GM10266 (cell line): ENCODE data around the gene TAMALIN.
A peak's percentile ranks its signal among the peaks of the same experiment; 100 is the strongest.

Experiments used
- DNase-seq: peaks from one replicate; pipeline ENCODE4 v3.0.0; 2012; ENCODE audit errors: extremely low spot score
- TF ChIP-seq, protein P1 (sequence below): IDR thresholded peaks from 2 replicates; pipeline ENCODE4 v1.5.1; 2012; ENCODE audit warnings: mild to moderate bottlenecking, low read depth; ENCODE audit not compliant: control insufficient read depth, insufficient read depth; ENCODE audit errors: missing control alignments

The TAMALIN gene

DNA sequence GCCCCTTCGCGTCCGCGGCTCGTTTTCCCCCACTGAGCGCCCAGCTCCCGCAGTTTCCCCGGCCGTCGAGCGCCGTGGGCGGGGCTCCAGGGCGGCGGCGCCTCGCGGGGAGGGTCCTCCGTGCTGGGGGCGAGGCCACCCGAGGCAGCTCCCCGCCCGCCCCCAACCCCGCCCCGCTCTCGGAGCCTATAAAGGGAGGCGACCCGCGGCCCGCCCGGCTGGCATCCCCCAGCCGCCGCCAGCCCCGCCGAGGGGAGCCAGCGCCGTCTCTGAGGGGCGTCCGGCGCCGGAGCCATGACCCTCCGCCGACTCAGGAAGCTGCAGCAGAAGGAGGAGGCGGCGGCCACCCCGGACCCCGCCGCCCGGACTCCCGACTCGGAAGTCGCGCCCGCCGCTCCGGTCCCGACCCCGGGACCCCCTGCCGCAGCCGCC lies at the start of gene TAMALIN:
TSS of gene TAMALIN (plus strand) at position 221 of the 432 bp plus-strand sequence. CDS start at position 295, 74 bp downstream.
- peak; percentile 88 for DNase-seq
- TF ChIP-seq, protein P1, sequence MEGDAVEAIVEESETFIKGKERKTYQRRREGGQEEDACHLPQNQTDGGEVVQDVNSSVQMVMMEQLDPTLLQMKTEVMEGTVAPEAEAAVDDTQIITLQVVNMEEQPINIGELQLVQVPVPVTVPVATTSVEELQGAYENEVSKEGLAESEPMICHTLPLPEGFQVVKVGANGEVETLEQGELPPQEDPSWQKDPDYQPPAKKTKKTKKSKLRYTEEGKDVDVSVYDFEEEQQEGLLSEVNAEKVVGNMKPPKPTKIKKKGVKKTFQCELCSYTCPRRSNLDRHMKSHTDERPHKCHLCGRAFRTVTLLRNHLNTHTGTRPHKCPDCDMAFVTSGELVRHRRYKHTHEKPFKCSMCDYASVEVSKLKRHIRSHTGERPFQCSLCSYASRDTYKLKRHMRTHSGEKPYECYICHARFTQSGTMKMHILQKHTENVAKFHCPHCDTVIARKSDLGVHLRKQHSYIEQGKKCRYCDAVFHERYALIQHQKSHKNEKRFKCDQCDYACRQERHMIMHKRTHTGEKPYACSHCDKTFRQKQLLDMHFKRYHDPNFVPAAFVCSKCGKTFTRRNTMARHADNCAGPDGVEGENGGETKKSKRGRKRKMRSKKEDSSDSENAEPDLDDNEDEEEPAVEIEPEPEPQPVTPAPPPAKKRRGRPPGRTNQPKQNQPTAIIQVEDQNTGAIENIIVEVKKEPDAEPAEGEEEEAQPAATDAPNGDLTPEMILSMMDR, result no peak

DNA sequence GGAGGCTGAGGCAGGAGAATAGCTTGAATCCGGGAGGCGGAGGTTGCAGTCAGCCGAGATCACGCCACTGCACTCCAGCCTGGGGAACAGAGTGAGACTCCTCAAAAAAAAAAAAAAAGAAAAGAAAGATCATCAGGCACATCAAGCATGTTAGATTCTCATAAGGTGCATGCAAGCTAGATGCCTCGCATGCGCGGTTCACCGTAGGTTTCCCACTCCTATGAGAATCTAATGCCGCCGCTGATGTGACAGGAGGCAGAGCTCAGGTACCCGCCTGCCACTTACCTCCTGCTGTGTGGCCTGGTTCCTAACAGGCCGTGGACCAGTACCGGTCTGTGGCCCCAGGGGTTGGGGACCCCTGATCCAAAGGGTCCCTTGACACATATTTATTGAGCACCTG lies 48.2 kb upstream of the TAMALIN start:
- no peak for DNase-seq
- TF ChIP-seq, protein P1, result no peak

DNA sequence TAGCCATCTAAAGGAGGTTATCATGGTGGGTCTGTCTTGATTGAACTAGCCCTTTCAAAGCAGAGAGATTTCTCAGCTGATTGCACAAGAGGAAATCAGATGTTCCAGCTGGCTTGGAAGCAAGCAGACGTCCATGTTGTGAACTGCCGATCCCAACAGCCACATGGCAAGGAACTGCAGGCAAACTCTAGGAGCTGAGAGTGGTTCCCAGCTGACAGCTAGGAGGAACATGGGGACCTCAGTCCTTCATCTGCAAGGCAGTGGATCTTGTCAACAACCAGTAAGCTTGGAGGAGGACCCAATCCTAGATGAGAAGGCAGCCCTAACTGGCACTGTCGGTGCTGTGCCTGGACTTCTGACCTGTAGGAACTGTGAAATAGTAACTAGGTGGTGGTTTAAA lies 47.5 kb upstream of the TAMALIN start:
- no peak for DNase-seq
- TF ChIP-seq, protein P1, result no peak

DNA sequence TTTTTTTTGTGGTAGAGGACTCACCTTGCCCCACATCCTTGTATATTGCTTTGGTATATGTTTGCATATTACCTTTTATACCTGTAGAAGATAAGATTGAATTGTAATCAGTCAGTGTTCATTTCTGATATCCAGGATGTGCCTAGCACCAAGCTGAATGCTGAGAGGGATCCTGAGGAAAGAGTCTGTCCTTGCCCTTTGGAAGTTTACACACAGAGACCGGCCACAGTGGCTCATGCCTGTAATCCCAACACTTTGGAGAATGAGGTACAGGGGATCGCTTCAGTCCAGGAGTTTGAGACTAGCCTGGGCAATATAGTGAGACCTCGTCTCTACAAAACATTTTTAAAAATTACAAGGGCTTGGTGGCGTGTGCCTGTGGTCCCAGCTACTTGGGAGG lies 46.8 kb upstream of the TAMALIN start:
- TF ChIP-seq, protein P1, result no peak
- no peak for DNase-seq

DNA sequence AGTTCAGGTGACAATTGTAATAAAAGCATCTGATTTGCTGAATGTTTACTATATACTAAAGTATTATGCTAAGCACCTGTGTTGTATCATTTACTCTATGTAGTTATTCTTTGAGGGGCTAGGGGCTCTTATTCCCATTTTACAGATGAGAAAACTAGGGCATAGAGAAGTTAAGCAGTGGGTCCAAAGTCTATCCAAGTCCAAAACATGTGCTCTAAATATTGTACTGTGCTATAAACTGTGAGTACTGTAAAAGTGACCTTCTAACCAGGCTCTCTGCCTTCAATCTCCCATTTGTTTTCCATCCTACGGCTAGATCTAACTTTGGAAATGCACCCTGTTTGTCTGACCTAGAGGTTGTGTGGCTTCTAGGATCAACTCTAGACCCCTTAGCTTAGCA lies 46.3 kb upstream of the TAMALIN start:
- TF ChIP-seq, protein P1, result no peak
- DNase-seq, result no peak

DNA sequence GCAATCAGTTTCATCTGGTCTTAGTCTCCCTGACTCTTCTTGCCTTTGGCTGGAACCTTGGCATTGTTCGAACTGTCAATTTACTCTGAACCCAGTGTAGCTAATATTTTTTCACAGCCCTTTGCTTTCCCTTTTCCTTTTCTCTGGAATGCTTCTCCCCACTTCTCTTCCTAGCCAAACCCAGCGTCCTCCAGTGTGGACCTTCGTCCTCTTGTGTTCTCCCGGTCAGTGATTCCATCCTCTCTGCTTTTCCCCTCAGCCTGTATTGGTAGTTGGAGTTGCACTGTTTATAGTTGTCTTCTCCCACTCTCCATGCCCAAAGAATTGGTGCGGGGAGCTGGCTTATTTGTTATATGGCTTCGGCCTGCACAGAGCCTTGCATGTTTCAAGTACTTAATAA lies 45.9 kb upstream of the TAMALIN start:
- TF ChIP-seq, protein P1, result no peak
- no peak for DNase-seq

DNA sequence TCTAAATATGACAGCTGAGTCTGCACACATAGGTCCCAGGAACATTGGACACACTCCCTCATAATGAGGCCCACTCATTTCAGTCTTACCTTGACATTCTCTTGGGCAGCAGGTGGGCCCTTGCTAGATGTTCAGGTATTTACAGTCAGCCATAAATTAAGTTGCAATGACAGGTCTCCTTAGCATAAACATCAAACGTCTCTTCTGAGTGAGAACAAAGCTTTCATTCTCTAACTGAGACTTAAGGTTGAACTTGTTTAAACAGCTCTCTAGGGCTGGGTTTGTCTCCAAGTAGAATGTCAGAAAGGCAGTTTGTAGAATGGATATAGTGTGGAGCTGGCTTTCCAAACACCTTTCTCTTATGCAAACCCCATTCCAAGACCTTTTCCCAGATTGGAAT lies 44.9 kb upstream of the TAMALIN start:
- DNase-seq, result no peak
- TF ChIP-seq, protein P1, result no peak
